GM12864 (cell line): ENCODE measurements around the gene LAMA2.

Source experiments
- DNase-seq: peaks from one replicate; pipeline ENCODE4 v3.0.0-alpha.2; 2011; ENCODE audit warnings: low read depth
- H3K4me3 ChIP-seq: 2 replicates; pipeline ENCODE4 v1.5.1; 2011; ENCODE audit warnings: mild to moderate bottlenecking, low read depth, low read length, control low read depth
- TF ChIP-seq, protein P1 (sequence below): IDR thresholded peaks from 2 replicates; pipeline ENCODE4 v1.5.1; 2011; ENCODE audit warnings: low read depth, mild to moderate bottlenecking, moderate library complexity, low read length, control low read depth, inconsistent platforms; ENCODE audit errors: missing control alignments

Gene LAMA2

DNA sequence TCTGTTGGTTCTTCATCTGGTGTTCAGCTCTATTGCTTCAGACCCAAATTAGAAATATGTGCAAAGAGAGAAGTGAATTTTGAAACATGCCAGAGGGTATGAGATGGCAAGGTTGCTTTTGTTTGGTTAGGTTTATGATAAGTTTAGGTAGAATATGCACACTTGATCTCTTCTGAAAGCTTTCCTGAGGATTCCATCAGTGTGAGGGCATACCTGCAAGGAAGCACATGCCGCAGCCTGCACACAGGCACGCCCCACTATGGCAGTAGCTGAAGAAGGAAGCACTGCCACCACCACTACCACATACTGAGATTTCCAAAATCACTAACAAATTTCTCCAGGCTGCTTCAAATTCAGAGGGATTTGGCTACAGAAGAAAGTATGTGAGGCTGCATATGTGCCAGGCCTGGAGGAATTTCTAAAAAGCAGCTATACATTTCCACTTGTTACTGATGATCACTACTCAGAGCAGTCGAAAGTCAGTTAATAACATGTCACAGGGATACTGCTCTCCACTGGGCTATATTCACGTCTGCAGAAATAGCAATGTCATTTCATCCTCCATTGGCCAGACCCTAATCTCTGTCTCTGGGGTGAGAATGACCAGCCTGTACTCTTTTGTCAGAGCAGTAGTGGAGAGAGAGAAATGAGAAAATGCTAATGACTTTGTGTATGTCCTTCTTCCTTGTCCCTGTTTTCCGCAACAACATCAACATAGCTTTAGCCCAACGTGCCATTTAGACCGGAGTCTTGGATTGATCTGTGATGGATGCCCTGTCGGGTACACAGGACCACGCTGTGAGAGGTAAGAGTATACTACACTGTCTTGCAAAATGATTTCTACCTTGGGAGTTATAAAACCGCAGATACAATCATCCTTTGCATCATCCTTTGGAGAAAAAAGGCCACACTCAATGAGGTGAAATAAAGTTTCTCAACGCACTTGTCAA, 396.7 kb downstream of the LAMA2 start:
- DNase-seq, result no peak
- H3K4me3 ChIP-seq, result no peak overlapping the region
- TF ChIP-seq, protein P1, sequence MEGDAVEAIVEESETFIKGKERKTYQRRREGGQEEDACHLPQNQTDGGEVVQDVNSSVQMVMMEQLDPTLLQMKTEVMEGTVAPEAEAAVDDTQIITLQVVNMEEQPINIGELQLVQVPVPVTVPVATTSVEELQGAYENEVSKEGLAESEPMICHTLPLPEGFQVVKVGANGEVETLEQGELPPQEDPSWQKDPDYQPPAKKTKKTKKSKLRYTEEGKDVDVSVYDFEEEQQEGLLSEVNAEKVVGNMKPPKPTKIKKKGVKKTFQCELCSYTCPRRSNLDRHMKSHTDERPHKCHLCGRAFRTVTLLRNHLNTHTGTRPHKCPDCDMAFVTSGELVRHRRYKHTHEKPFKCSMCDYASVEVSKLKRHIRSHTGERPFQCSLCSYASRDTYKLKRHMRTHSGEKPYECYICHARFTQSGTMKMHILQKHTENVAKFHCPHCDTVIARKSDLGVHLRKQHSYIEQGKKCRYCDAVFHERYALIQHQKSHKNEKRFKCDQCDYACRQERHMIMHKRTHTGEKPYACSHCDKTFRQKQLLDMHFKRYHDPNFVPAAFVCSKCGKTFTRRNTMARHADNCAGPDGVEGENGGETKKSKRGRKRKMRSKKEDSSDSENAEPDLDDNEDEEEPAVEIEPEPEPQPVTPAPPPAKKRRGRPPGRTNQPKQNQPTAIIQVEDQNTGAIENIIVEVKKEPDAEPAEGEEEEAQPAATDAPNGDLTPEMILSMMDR, result no peak

DNA sequence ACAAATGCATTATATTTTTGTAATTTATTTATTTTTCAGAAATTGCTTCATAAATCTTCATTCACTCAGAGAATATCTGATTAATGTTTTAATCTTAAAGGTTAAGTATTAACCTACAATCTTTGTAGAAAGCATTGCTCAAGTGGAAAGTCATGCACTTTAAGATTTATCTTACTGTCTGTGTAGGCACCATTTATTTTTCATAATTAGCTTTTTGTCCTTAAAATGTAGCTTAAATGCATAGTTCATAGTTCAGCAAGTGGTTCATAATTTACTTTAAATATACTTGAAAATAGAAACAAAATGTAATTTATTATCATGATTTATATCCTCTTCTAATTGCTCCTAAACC, 397.3 kb downstream of the LAMA2 start:
- H3K4me3 ChIP-seq, result no peak overlapping the region
- DNase-seq, result no peak
- TF ChIP-seq, protein P1, result no peak

DNA sequence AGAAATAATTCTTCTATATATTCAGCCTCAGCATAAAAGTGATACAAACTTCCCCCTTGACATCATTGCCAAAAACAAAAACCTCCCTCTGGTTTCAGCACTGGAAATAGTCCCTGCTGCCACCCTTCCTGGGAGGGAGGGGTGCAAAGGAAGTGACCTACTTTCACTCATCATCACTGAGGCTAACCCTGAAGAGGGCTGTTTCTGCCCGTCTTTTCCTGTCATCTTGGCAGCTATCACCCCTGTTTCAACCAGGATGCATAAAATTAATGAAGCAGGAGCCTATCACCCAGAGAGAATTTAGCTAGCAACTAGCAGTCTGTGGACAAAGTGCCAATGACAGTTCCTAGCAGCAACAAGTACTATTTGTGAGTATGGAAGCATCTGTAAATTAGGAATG, 397.8 kb downstream of the LAMA2 start:
- H3K4me3 ChIP-seq, result no peak overlapping the region
- TF ChIP-seq, protein P1, result no peak
- no peak for DNase-seq

DNA sequence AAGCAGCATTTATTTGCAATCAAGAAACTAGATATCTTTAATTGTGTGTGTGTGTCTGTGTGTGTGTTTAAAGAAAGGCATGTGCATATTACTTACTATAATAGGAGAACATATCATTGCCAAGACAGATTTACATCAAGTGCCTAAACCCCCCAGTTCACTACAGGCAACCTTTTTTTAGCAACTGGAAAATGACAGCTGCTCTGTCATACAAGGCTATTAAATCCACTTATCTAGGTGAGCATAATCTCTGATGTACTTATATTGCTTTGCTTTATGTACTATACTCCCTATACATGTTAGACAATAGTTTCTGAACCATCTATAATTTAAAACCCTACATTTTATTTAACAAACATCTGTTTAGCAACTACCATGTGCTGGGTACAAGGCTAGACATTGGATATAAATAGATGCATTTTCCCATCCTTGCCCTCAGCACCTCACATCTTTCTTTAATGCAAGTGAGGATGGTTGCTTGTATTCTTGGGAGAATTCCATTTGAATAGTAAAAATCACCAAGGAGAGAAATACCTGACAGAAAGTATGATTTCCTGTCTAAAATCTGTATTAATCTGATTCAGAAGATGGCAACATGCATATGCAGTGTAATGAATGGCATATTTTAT, 398.3 kb downstream of the LAMA2 start:
- DNase-seq, result no peak

DNA sequence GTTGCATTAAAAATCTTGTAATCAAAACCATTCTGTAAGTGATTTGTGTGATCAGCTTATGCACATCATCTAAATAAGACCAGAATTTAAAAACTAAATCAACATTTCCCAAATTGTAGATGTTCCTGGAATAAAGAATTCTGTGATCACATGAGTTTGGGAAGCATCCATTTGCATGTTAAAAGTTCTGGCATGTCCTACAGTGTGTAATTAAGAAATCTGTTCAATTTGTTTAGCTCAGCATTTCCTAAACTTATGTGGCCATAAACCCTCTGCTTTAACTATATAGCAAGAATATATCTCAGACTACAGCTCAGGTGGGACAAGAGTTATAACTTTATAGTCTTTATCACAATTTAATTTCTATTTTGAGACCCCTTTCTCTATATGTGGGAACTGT, 399.1 kb downstream of the LAMA2 start:
- DNase-seq, result no peak
- H3K4me3 ChIP-seq, result no peak overlapping the region
- TF ChIP-seq, protein P1, result no peak

More for the DNA sequence above, 398.3 kb downstream of the LAMA2 start:
- no peak overlapping the region for H3K4me3 ChIP-seq
- TF ChIP-seq, protein P1, result no peak

DNA sequence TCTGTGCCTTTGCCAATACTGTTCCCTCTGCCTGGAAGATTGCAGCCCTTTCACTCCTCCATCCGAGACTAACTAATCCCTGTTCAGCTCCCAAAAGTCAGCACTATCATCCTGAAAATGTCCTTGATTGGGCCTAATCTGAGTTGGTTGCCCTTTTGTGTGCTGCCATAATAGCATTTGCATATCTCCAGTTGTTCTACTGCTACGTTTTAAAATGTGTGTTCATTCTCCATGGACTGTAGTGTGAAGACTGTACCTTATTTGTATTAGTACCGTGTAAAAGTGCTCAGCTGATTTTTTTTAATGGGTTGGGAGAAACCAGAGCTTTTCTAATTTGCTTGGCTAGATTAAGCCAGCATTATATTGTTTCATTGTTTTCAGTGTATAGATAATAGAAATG, 401.3 kb downstream of the LAMA2 start:
- no peak overlapping the region for H3K4me3 ChIP-seq
- no peak for DNase-seq
- TF ChIP-seq, protein P1, result no peak
